HG03159 (cell line): ENCODE data around the gene FMN1.

Source experiments
- ATAC-seq: cut with Tn5 transposase; IDR thresholded peaks from one replicate; pipeline ENCODE4 v1.9.1; 2021; ENCODE audit warnings: mild to moderate bottlenecking, moderate library complexity; ENCODE audit not compliant: unreplicated experiment

Gene FMN1

DNA sequence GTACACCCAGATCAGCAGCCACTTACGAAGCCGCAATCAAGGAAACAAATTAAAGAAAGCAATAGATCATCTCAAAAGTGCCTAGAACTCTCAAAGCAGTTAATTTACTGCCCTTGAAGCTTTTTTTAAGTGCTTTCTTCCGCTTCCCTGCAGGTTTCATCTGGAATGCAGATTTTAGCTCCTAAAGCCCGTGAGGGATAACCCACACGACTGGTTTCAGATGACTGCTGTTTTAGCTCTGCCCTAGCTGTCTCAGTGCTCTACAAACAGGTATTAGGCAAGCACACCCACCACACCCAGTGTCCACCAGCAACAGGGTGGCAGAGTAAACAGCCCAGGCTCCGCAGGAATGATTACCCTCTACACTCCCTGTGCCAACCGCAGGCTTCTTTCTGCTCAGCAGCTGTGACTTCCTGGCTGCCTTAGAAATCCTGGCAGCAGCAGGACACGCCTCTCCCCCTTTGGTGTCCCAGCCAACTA, 126.0 kb downstream of the FMN1 start:
- no peak for ATAC-seq

GRCh38 chr15:33068007-33068481, 126.5 kb downstream of the FMN1 start:
- no peak for ATAC-seq

DNA sequence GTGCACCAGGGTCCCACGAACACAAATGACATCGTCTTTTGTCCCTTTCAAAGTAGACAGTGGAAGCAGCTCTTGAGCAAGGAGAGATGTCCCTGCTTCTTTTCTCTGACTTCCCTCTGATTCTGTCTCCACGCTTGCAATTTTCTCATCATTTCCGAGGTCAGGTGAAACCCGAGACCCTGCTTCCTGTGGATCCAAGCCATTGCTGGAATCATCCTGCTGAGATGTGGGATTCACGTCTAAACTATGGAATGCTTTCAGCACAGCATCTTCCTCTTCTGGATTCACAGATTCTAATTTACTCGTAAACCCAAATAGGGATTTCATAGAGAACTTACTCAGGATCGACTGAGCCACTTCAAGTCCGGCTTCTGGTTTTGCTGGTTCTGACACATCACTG, 127.1 kb downstream of the FMN1 start:
- no peak for ATAC-seq

DNA sequence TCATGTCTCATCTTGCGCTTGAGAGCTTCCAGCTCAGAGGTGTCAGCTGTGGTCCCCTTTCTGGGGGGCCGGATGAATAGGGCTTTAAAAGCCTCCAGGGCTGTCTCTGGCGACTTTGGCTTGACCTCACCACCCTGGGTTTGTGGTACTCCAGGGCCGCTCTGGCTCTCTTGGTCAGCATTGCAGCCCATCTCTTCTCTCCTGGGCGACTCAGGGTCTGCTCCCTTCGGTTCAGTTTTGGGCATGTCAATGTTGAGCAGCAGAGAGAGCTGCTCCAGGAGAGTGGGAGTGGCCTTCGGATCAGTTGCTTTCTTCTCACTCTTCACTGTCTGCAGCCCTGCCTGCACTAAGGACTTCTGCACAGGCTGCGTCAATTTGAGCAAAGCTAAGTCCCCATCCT, 127.9 kb downstream of the FMN1 start:
- ATAC-seq: no peak

GRCh38 chr15:33064878-33065277, 129.6 kb downstream of the FMN1 start:
- ATAC-seq: no peak

- no peak for ATAC-seq
Measured at GRCh38 chr15:33059184-33059583, 135.3 kb downstream of the FMN1 start.

DNA sequence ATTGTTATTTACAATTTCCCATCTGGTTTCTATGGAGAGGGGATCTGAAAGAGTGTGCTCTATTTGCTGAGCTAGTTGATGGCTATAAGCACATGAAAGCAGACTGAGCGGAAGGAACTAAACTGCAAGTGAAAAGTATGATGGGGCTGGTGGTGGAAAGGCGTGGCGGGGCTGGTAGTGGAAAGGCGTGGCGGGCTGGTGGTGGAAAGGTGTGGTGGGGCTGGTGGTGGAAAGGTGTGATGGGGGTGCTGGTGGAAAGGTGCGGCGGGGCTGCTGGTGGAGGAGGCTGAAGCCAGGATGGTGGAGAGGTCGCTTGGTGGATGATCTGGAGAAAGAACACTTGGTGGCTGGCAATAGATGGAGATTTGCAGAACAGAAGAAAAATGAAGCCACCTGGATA, 136.7 kb downstream of the FMN1 start:
- no peak for ATAC-seq

DNA sequence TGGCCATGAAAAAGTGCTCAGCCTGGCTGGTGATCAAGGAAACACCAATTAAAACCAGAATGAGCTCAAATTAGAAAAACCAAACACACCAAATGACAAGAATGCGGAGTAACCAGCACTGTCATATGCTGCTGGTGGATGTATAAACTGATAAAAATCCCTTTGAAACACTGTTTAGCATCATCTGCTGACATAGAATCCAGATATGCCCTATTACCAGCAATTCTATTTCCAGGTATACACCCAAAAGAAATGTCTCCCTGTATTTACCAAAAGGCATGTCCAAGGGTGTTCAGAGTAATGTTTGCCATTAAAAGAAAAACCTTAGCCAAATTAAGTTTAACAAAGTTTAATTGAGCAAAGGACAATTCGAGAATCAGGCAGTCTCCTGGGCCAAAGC, 138.6 kb downstream of the FMN1 start:
- ATAC-seq: no peak

DNA sequence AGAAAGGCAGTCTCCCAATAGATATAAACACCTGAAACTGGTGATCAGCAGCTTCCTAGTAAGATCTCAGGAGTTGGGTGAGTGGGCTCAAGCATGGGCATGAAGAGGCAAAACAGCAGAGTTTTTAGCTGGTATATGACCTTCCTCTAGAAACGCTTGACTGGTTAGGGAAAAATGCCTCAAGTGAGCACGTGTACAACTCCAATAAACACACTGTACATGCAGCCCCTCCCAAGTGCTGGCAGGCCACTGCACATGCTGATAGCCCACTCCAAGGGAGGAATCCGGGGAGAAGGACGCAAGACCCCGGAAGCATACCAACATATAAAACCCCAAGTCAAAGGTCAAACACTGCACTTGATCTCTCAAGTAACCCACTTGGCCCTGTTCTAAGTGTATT, 143.0 kb downstream of the FMN1 start:
- ATAC-seq: no peak

- ATAC-seq: no peak
Measured at GRCh38 chr15:33048255-33048654, 146.3 kb downstream of the FMN1 start.

GRCh38 chr15:33047077-33047476, 147.4 kb downstream of the FMN1 start:
- no peak for ATAC-seq

GRCh38 chr15:33046329-33046728, 148.2 kb downstream of the FMN1 start:
- ATAC-seq: no peak

DNA sequence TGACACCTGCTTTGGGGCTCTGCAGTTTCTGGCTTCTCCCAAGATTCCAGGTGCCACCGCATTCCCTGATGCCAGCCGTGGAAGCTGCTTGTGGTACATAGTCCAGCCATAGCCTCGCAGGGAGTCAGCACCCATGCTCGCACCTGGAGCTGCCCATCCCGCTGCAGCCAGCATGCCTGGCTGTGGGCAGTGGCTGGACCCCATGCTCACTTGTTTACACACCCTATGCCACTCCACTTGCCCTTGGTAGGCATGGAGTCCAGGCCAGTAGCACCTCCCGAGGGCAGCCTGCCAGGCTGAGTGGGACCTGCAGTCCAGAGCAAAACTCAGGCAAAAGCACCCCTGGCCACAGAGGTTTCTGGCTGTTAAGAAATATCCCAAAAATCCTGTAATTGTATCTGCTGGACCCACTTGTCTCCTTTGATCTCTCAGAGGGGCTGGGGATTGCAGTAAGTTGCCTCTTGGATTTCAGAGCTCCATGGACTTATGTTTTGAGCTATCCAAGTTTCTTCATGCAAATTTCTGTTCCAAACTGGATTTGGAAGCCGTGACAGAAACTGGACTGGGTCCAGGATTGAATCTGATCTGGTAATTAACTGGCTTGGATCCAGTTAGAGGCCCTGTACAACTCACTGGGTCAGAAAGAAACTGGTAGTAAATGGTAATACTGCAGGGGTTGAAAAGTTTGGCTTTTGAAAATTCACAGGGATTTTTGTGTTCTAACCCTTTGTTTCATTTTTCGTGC, 149.3 kb downstream of the FMN1 start:
- ATAC-seq: no peak

- ATAC-seq: no peak
Measured at GRCh38 chr15:33044598-33044997, 149.9 kb downstream of the FMN1 start.

GRCh38 chr15:33043636-33044035, 150.9 kb downstream of the FMN1 start:
- no peak for ATAC-seq

DNA sequence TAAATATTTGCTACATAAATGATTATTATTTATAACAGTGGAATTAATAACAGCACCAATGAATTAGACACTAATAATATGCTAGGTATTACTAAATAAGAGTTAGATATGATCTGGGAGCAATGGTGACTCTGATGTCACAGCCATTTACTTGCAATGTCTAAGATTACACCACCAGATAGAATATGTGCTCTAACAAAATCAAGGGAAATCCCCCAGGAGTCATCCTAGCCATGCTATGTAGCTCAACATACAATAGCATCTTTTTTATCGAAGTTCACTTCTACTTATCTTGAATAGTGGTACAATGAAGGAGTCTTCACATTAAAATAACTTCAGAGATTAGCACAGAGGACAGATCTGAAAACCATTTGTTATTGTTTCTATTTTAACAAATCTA, 154.0 kb downstream of the FMN1 start:
- no peak for ATAC-seq

DNA sequence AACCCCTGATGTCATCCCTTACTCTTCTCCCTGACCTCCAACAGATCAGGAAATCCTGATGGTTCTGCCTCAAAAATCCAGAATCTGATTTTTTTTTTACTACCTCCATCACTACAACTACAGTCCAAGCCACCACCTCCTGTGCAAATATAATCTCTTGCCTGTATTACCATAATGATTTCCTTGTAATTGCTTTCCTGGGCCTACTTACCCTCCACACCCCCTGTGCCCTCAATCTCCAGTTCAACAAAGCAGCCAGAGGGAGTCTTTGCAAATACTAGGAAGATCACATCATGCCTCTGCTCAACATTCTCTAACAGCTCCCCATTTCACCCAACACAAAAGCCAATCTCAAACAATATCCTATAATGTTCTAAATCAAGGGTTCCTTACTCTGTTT, 159.9 kb downstream of the FMN1 start:
- ATAC-seq: no peak

- no peak for ATAC-seq
Measured at GRCh38 chr15:33032053-33032452, 162.5 kb downstream of the FMN1 start.

DNA sequence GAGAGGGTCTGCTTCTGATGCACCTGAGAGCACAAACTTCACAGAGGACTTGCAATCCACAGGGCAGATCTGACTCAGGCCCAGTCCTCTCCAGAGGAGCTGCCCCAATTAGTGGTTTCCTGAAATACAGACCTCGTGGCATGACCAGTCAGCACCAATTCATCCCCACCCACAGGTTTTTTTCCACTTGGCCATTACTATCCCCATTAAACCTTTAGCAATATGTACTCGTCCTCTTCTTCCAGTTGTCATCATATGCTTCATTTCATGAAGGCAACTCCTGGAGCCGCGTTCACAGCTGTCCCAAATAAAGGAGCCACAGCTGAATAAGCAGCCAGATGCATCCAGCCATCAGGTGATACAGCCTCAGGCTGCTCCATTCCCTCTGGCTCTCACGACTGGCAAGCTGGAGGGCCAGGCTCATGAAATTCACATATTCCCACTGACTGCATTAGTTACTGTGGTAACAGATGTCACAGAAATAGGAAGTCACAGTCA, 163.1 kb downstream of the FMN1 start:
- no peak for ATAC-seq

- ATAC-seq: no peak
Measured at GRCh38 chr15:33030315-33030714, 164.2 kb downstream of the FMN1 start.

GRCh38 chr15:33029109-33029652, 165.3 kb downstream of the FMN1 start:
- no peak for ATAC-seq

DNA sequence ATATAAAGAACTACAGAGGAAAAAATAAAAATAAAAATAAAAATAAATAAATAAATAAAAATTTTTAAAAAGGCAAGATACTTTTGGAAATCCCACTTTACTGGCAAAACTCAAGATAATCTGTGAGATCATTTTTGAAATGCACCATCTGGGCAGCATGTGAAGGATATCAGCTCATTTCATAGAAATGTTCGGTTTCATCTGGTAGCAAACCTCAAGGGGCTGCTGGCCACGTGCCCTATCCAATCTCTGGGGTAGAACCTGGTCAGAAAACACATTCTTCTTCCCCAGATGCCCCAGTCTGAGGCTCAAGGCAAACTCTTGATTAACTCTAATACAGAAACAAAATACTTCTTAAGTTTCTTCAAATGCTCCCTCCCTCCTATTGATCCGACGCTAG, 166.0 kb downstream of the FMN1 start:
- ATAC-seq: no peak
